ENCODE results near the gene ZBTB7B.

ZBTB7B gene

GRCh38 chr1:154989195-154989860 is 13.3 kb upstream of the ZBTB7B start:
- no peak for DNase-seq

DNA sequence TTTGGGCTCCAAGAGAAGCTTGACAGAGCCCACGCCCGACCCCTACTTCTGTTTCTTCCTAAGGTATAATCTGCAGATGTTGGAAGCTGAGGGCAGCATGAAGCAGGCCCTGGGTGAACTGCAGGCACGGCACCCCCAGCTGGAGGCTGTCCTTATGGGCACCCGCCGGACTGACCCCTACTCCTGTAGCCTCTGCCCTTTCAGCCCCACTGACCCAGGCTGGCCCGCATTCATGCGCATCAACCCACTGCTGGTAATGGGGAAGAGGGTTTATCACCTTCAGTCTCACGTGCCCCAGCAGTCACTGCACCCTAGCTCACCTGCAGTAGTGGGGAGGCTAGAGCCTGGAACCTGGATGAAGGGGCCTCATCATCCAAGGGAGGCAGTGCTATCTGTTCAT is 12.3 kb upstream of the ZBTB7B start:
- no peak for DNase-seq

DNA sequence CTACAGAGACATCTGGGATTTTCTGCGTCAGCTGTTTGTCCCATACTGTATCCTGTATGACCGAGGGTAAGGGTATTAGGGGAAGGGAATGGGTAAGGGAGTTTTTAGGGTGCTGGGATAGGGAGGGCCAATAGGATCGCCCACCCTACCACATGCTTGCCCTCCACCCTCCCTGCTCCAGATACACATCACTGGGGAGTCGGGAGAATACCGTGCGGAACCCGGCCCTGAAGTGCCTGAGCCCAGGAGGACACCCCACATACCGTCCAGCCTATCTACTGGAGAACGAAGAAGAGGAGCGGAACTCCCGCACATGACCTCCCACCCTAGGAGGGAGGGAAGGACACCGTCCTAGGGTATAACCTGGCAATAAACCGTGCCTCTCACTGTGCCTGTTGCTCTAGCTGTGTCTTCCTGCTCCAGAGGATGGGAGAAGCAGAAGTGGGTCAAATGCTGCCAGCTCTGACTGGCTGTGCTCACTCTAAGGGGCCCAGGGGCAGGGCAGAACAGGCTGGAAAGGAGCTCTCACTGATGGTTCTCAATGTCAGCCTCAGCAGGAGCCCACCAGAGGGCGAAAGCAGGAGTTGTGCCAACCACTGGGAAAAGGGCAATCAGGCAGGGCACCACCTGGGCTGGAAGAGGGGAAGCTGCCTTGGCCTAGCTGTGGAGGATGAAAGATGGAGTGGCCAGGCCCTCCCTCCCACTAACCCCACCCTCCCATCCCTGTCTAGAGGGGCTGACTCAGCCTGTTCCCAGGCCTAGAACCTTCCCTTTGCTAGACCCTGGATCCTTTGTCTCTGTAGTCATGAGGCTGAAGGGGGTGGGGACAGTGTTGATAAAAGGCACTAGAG is 9.7 kb upstream of the ZBTB7B start:
- peak; percentile 64 for DNase-seq

DNA sequence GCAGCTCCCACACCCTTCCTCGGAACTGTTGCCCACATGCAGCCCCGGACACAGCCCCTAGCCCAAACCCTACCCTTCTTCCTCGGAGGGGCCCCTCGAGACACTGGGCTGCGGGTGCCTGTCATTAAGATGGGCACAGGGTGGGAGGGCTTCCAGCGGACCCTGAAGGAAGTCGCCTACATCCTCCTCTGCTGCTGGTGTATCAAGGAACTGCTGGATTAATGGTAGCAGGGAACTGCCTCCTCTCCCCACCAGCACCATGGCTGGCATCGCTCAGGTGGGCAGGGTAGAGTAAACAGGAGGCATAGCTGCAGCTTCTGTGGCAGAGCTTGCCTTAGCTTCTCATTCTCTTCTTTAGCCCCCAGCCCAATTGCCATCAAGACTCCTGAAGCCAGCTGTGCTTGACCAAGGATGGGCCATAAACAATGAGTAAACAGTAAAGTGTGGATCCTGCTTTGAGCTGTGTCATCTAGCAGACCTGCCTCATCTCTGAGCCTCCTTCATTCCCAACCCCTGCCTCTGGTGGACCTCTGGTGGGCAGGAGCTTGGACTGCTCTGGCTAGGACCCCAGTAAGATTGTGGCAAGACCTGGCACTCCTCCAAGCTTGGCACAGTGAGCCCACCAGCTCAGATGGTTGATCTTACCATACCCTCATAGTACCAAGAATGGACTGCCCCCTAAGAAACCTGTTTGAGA is 8.9 kb upstream of the ZBTB7B start, which contains the start of gene LENEP:
TSS of gene LENEP (plus strand) at position 15 of the 697 bp plus-strand sequence. CDS start at position 37, 22 bp downstream.
- DNase-seq, result peak; percentile 43

DNA sequence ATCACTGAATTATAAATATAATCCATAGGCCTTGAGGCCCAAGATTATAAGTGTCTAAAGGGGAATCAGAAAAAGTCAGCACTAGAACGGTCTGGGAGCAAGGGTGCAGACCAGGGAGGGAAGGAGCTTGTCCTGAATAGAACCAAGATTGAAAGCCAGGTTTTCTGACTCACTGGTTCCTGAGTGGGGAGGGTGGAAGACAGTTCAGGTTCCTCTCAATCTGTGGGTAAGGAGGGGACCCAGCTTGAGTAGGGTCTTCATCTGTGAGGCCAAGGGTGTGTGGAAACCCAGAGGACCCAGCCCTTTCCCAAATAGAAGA is 8.4 kb upstream of the ZBTB7B start:
- no peak for DNase-seq

DNA sequence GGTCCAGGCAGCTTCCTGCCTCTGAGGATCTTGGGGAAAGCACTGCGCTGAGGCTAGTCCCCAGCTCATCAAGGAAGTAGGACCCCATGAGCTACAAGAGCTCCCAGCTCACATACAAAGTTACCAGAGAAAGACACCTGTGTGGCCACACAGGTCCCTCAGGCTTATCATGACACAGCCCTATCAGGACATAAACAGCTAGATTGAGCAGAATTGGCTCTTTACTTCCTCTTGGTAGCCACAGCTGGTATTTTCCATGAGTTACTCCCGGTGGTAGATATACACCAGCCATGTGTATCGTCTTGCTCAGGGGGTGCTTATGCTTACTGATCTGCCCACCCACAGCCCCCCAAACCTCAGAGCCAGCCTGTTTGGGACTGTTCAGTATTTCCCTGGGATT is 8.0 kb upstream of the ZBTB7B start:
- DNase-seq, result peak; percentile 41

GRCh38 chr1:154995301-154995983 is 7.2 kb upstream of the ZBTB7B start:
- DNase-seq, result peak; percentile 62

DNA sequence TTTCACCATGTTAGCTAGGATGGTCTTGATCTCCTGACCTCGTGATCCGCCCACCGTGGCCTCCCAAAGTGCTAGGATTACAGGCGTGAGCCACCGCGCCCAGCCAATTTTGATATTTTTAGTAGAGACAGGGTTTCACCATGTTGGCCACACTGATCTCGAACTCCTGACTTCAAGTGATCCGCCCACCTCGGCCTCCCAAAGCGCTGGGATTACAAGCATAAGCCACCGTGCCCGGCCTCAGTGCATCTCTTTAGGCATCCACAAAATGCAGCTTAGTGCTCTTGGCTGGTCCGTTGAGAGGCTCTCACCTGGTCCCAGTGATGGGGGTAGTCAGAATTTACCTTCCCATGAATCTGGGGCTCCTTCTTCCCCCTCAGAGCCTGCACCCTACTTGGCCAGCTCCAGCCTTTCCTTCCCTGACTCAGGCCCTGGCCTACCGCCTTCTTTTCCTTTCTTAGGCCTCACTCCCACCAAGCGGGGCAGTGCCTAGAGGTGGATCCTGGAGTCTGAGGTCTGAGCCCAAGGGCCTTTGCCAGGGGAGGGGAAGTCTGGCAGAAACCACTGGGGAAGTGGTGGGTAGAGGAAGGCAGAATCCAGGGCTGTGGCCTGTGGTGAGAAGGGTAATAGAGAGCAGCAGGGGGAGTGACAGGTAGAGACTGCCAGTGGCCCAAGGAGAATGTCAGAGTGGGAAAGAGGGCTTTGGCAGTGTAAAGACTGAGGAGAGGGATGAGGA is 5.5 kb upstream of the ZBTB7B start:
- DNase-seq, result no peak

DNA sequence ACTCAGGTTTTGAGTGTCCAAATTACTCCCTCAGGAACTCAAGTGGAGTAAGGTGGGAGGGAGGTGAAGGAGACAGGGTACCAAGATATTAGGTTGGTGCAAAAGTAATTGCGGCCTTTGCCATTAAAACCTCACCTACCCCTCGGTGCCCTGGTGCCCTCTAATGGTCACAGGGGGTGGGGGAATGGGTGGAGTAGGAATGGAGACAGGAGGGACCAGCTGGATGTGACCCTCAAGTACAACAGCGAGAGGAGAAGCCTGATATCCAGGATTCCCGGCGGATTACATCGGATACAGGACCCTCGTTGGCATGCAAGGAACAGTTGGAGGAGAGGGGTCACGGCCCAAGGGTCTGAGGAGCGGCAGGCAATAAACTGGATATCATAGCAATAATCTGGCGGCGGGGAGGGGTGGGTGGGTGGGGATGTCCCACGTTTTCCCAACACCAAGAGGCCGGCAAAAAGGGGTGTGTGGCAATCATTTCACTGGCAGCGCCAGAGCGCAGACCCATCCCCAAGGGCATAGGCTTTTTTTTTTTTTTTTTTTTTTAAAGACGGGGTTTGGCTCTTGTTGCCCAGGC is 4.3 kb upstream of the ZBTB7B start:
- DNase-seq, result no peak

GRCh38 chr1:154998818-154999570 is 3.6 kb upstream of the ZBTB7B start:
- peak; percentile 80 for DNase-seq

GRCh38 chr1:154999571-155000410 is 2.8 kb upstream of the ZBTB7B start:
- peak; percentile 91 for DNase-seq

DNA sequence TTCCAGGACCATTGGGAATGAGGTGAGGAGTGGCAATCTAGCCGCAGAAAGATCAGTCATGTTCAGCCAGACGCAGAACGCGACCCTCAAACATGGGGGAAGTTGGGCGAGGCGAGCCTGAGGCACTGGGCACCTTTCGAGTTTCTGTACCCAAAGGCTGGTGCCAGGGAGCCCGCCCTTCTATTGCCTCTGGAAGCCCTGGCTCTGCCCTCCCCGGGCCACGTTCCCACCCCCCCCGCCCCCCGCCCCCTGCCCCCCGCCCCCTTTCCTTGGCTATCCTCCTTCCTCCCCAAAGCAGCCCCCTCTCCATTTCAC is 2.2 kb upstream of the ZBTB7B start:
- no peak for DNase-seq

- DNase-seq, result peak; percentile 99
These were observed 1.7 kb upstream of the ZBTB7B start for GRCh38 chr1:155000726-155001424.

DNA sequence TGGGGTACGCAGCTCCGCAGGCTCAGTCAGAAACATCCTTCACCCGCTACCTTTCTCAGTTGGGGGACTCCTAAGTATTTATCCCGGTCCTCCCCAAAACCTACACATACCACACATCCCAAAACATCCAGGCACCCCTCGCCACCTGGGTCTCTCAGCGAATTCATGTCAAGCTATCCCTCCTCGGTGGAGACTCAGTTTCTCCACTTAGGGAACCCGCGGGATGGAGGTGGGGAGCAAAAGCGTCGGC is 1.3 kb upstream of the ZBTB7B start:
- DNase-seq, result no peak

GRCh38 chr1:155001675-155002463 is 733 bp upstream of the ZBTB7B start:
- DNase-seq, result peak; percentile 100

DNA sequence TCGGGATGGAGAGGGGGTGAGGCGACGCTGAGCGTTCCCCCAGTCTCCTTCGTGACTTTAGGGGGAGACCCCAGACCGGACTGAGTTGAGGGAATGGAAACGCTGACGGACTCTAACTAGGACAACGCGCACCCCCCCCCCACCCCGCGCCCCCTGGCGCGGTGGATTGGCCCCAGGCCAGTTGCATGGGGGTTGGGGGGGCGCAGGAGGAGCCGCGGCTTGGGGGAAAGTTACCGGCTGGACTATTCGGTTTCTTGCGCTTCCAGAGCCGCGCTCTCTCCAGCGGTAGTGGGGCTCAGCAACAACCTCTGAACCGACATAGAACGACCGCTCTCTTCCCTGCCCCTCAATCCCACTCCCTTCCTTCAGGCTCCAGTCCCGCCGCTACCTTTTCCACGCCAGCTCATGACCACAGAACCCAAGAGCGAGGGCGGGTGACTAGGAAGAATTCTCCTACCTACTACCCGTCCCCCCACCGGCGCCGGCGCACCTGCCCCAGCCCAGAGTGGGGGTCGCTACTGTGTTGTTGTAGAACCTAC is 694 bp downstream of the ZBTB7B start:
- peak; percentile 64 for DNase-seq

- DNase-seq, result peak; percentile 66
These were observed 1.3 kb downstream of the ZBTB7B start for GRCh38 chr1:155003766-155004351.

- DNase-seq, result no peak
These were observed 1.9 kb downstream of the ZBTB7B start for GRCh38 chr1:155004352-155005075.
